Body of pancreas (tissue), 4 donors: ENCODE results near the gene PFDN1.

Experiments
- CTCF ChIP-seq, 7 experiments: fragments of 450-650 bp in 4 of 7; fragments of 200-600 bp in 3 of 7; sonication (generic) in 3 of 7; IDR thresholded peaks; one replicate each; pipeline ENCODE4 v1.5.1; 2016 to 2019; ENCODE audit warnings: antibody characterized with exemption in 7 of 7
- POLR2A ChIP-seq, 3 donors: fragments of 450-650 bp; IDR thresholded peaks; one replicate each; pipeline ENCODE4 v1.6.1; 2016; ENCODE audit warnings: antibody characterized with exemption in 3 of 3, mild to moderate bottlenecking in 2 of 3

- TF ChIP-seq CTCF (IDR thresholded peaks at IDR 0.05) (no peak), POLR2A (IDR thresholded peaks at IDR 0.05) (no peak)
These were observed 3.8 kb downstream of the PFDN1 start for GRCh38 chr5:140299056-140299455.
